Measurements from ENCODE around the gene SLC5A11. TPM values are rescaled to one million over a fixed set of nuclear protein-coding genes. Genes with fewer than 3 reads are reported as not detected.

Gene SLC5A11
- total and polyA plus RNA-seq, 2 donors from 2014 or later = 1.2 to 2.1 TPM

DNA sequence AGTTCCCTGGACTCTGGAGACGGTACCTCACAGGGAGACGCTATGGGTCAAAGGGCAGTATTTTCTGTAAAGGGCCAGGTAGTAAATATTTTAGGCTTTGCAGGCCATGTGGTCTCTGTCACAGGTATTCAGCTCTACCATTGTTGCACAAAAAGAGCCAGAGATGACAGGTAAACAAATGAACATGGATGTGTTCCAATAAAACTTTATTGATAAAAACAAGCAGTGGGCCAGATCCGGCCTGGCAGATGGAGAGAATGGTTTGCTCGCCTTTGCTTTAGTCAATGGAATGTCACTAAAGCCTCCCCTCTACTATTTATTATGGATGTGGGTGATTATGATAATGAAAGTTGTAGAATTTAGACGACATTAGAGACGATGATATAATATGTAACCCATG, 8.9 kb upstream of the SLC5A11 start:
- TF ChIP-seq, protein P1, sequence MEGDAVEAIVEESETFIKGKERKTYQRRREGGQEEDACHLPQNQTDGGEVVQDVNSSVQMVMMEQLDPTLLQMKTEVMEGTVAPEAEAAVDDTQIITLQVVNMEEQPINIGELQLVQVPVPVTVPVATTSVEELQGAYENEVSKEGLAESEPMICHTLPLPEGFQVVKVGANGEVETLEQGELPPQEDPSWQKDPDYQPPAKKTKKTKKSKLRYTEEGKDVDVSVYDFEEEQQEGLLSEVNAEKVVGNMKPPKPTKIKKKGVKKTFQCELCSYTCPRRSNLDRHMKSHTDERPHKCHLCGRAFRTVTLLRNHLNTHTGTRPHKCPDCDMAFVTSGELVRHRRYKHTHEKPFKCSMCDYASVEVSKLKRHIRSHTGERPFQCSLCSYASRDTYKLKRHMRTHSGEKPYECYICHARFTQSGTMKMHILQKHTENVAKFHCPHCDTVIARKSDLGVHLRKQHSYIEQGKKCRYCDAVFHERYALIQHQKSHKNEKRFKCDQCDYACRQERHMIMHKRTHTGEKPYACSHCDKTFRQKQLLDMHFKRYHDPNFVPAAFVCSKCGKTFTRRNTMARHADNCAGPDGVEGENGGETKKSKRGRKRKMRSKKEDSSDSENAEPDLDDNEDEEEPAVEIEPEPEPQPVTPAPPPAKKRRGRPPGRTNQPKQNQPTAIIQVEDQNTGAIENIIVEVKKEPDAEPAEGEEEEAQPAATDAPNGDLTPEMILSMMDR (IDR thresholded peaks at IDR 0.05; ENCODE audit: borderline replicate concordance, extremely low read depth, insufficient read depth) = no peak
- DNase-seq = no peak
- H3K4me3 ChIP-seq (ENCODE audit: low read length in 3 of 3) = no peak overlapping the region
- intact Hi-C loops (cut with DNase I) = no loop called here
- no peak overlapping the region for H3K27ac ChIP-seq (ENCODE audit: low read depth in 2 of 2, low read length in 2 of 2)
- H3K36me3 ChIP-seq (ENCODE audit: control insufficient read depth in 2 of 3, insufficient read depth in 3 of 3, low read length in 3 of 3) = no peaks in the 10 kb centered on the region
- H3K9me3 ChIP-seq (ENCODE audit: control insufficient read depth in 2 of 3, insufficient read depth in 1 of 3, low read length in 3 of 3) = peaks cover 0 to 3% (median 0%) of the 10 kb centered on the region in 3 donors
- no peak overlapping the region for H3K9ac ChIP-seq (ENCODE audit: low read length in 3 of 3)
- FAIRE-seq = no peak
- H3K27me3 ChIP-seq (ENCODE audit: control insufficient read depth, insufficient read depth, low read length) = no peaks in the 10 kb centered on the region
- peaks cover 0 to 8% (median 5%) of the 10 kb centered on the region in 3 donors for H3K4me1 ChIP-seq (ENCODE audit: control insufficient read depth in 2 of 3, insufficient read depth in 2 of 3, low read depth in 1 of 3, low read length in 3 of 3)

DNA sequence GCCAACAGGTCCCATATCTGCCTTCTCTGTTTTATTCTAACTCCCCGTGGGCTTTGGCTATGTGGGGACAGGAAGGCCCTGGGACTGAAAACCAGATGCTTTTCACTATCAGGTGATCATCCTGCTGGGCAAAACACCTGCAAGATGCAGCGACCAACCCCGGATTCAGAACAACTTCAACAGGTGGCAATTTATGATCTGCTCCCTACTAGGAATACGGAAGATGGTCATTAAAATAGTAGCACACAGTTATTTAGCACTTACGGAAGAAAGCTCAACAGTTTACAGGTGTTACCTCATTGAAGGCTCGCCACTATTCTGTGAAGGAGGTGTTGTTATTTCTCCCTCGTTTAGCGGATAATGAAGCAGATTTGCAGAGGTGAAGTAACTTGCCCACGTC, 7.8 kb upstream of the SLC5A11 start:
- FAIRE-seq (no peak), DNase-seq (peak in 1 of 5 donors; percentile 13)
- Histone ChIP-seq H3K27ac (ENCODE audit: low read depth in 2 of 2, low read length in 2 of 2) (no peak overlapping the region), H3K4me1 (ENCODE audit: control insufficient read depth in 2 of 3, insufficient read depth in 2 of 3, low read depth in 1 of 3, low read length in 3 of 3) (peaks cover 0 to 6% (median 5%) of the 10 kb centered on the region in 3 donors), H3K9me3 (ENCODE audit: control insufficient read depth in 2 of 3, insufficient read depth in 1 of 3, low read length in 3 of 3) (peaks cover 0 to 3% (median 0%) of the 10 kb centered on the region in 3 donors), H3K36me3 (ENCODE audit: control insufficient read depth in 2 of 3, insufficient read depth in 3 of 3, low read length in 3 of 3) (no peaks in the 10 kb centered on the region), H3K27me3 (ENCODE audit: control insufficient read depth, insufficient read depth, low read length) (no peaks in the 10 kb centered on the region), H3K9ac (ENCODE audit: low read length in 3 of 3) (no peak overlapping the region), H3K4me3 (ENCODE audit: low read length in 3 of 3) (no peak overlapping the region)
- TF ChIP-seq, protein P1 (IDR thresholded peaks at IDR 0.05; ENCODE audit: borderline replicate concordance, extremely low read depth, insufficient read depth) = no peak
- intact Hi-C loops (cut with DNase I) = no loop called here

DNA sequence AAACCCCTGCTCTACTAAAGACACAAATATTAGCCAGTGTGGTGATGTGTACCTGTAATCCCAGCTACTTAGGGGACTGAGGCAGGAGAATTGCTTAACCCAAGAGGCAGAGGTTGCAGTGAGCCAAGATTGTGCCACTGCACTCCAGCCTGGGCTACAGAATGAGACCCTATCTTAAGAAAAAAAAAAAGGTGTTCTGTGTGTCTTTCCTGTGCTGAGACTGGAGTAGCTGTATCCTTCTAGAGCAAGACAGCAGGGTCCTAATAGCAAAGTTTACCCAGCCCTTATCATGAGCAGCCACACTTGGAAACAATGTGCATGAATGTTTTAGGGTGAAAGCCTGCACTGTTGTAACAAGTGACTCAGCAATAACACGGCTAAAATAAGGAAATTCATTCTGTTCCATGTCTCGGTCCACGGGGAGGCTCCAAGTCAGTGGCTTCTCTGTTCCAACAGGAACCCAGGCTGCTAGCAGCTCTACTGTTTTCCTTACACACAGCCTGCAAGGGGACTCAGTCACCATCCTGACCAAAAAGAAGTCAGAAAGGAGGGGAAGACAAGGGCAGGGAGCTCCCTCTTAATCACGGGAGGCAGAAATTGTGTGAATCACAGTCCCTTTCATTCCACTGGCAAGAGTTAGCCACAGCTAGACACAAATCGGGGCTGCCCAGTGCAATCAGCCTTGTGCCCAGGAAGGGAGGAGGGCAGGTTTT, 7.1 kb upstream of the SLC5A11 start:
- peak overlapping the region in 1 of 3 donors; percentile 35 for H3K4me3 ChIP-seq (ENCODE audit: low read length in 3 of 3)
- no peaks in the 10 kb centered on the region for H3K36me3 ChIP-seq (ENCODE audit: control insufficient read depth in 2 of 3, insufficient read depth in 3 of 3, low read length in 3 of 3)
- no peaks in the 10 kb centered on the region for H3K27me3 ChIP-seq (ENCODE audit: control insufficient read depth, insufficient read depth, low read length)
- intact Hi-C loops (cut with DNase I) = no loop called here
- H3K4me1 ChIP-seq (ENCODE audit: control insufficient read depth in 2 of 3, insufficient read depth in 2 of 3, low read depth in 1 of 3, low read length in 3 of 3) = peaks cover 0 to 6% (median 5%) of the 10 kb centered on the region in 3 donors
- TF ChIP-seq, protein P1 (IDR thresholded peaks at IDR 0.05; ENCODE audit: borderline replicate concordance, extremely low read depth, insufficient read depth) = no peak
- FAIRE-seq (no peak), DNase-seq (no peak)
- peak overlapping the region in 1 of 2 donors; percentile 64 for H3K27ac ChIP-seq (ENCODE audit: low read depth in 2 of 2, low read length in 2 of 2)
- H3K9ac ChIP-seq (ENCODE audit: low read length in 3 of 3) = peak overlapping the region in 1 of 3 donors; percentile 1
- H3K9me3 ChIP-seq (ENCODE audit: control insufficient read depth in 2 of 3, insufficient read depth in 1 of 3, low read length in 3 of 3) = peaks cover 0 to 3% (median 0%) of the 10 kb centered on the region in 3 donors

Measured in kidney (tissue), 14 donors.